Head of caudate nucleus (tissue), 42 donors: ENCODE data around the gene NISCH.

ENCODE experiments used
- DNase-seq, 42 donors: peaks; one replicate each; pipeline versions ENCODE4 v3.0.0 to v3.0.0-alpha.2; 2020 to 2021; ENCODE audit warnings: mixed read lengths in 7 of 42
- intact Hi-C: fragments of 100-400 bp; cut with DNase I; formaldehyde crosslinking; loops from one replicate; pipeline ENCODE4 v1.15.0; 2022

Gene NISCH

GRCh38 chr3:52458770-52459545 is 3.6 kb downstream of the NISCH start:
- intact Hi-C loops: loop anchor here (5.0 kb wide), 1 partner anchor 78 kb away; the partner anchor contains the start of gene UQCC5
- DNase-seq: no peak

GRCh38 chr3:52461874-52462273 is 6.5 kb downstream of the NISCH start:
- intact Hi-C loops: no loop called here
- DNase-seq: no peak

- intact Hi-C loops: no loop called here
- DNase-seq: no peak
Observed at GRCh38 chr3:52463416-52463815, 8.0 kb downstream of the NISCH start.

- DNase-seq: peak in 11 of 42 donors; percentile 27 to 71 (median 47)
Observed at GRCh38 chr3:52468336-52468735, 12.9 kb downstream of the NISCH start.

GRCh38 chr3:52469001-52469400 is 13.6 kb downstream of the NISCH start:
- no peak for DNase-seq
- intact Hi-C loops: no loop called here

More at GRCh38 chr3:52468336-52468735, 12.9 kb downstream of the NISCH start:
- intact Hi-C loops: no loop called here

- no peak for DNase-seq
- intact Hi-C loops: loop anchor here (10.0 kb wide), 1 partner anchor 214 kb away; the partner anchor contains the start of genes GNL3 and PBRM1
Observed at GRCh38 chr3:52470920-52471319, 15.5 kb downstream of the NISCH start.

- intact Hi-C loops: loop anchor here (10.0 kb wide), 1 partner anchor 213 kb away; the partner anchor contains the start of genes GNL3 and PBRM1
- DNase-seq: peak in 40 of 42 donors; percentile 33 to 87 (median 66)
Observed at GRCh38 chr3:52471371-52472238, 16.2 kb downstream of the NISCH start.

GRCh38 chr3:52472239-52473000 is 17.0 kb downstream of the NISCH start:
- intact Hi-C loops: loop anchor here (10.0 kb wide), 1 partner anchor 212 kb away; the partner anchor contains the start of genes GNL3 and PBRM1
- DNase-seq: no peak

GRCh38 chr3:52473026-52473425 is 17.6 kb downstream of the NISCH start:
- intact Hi-C loops: loop anchor here (10.0 kb wide), 1 partner anchor 212 kb away; the partner anchor contains the start of genes GNL3 and PBRM1

GRCh38 chr3:52477076-52477795 is 21.8 kb downstream of the NISCH start:
- intact Hi-C loops: loop anchor here (10.0 kb wide), 1 partner anchor 208 kb away; the partner anchor contains the start of genes GNL3 and PBRM1

More at GRCh38 chr3:52473026-52473425, 17.6 kb downstream of the NISCH start:
- DNase-seq: no peak

GRCh38 chr3:52477796-52478095 is 22.3 kb downstream of the NISCH start:
- DNase-seq: no peak
- intact Hi-C loops: loop anchor here (10.0 kb wide), 1 partner anchor 207 kb away; the partner anchor contains the start of genes GNL3 and PBRM1

More at GRCh38 chr3:52477076-52477795, 21.8 kb downstream of the NISCH start:
- DNase-seq: no peak

GRCh38 chr3:52479037-52479876 is 23.9 kb downstream of the NISCH start:
- DNase-seq: no peak
- intact Hi-C loops: loop anchor here (10.0 kb wide), 1 partner anchor 206 kb away; the partner anchor contains the start of genes GNL3 and PBRM1

- no peak for DNase-seq
- intact Hi-C loops: loop anchor here (10.0 kb wide), 1 partner anchor 205 kb away; the partner anchor contains the start of genes GNL3 and PBRM1
Observed at GRCh38 chr3:52479877-52480575, 24.6 kb downstream of the NISCH start.

GRCh38 chr3:52480768-52481715 is 25.6 kb downstream of the NISCH start:
- intact Hi-C loops: no loop called here
- DNase-seq: peak in 30 of 42 donors; percentile 45 to 83 (median 60)

GRCh38 chr3:52481819-52482521 is 26.6 kb downstream of the NISCH start:
- intact Hi-C loops: no loop called here
- no peak for DNase-seq
